RWPE2 (cell line): Measurements from ENCODE around the gene UBL3.

ENCODE experiments used
- ATAC-seq: fragments of 200-7000 bp; cut with Tn5 transposase; 3 replicates; pipeline ENCODE4 v1.9.1; 2021; ENCODE audit warnings: low read depth
- DNase-seq: peaks from one replicate; pipeline ENCODE4 v3.0.0-alpha.2; 2020; ENCODE audit warnings: low spot score
- H3K27ac ChIP-seq: fragments of 450-650 bp; 2 replicates; pipeline ENCODE4 v1.5.1; 2017; ENCODE audit warnings: mild to moderate bottlenecking; ENCODE audit not compliant: poor library complexity, severe bottlenecking
- H3K27me3 ChIP-seq: fragments of 250-450 bp; sonication (Bioruptor Pico); 2 replicates; pipeline ENCODE4 v1.5.1; 2021; ENCODE audit warnings: mild to moderate bottlenecking, moderate library complexity; ENCODE audit not compliant: insufficient read depth, poor library complexity, severe bottlenecking
- H3K36me3 ChIP-seq: fragments of 250-450 bp; sonication (Bioruptor Pico); 2 replicates; pipeline ENCODE4 v1.5.1; 2020; ENCODE audit warnings: low read depth, mild to moderate bottlenecking, moderate library complexity
- H3K4me1 ChIP-seq: fragments of 250-450 bp; sonication (Bioruptor Pico); 2 replicates; pipeline ENCODE4 v1.5.1; 2021; ENCODE audit warnings: mild to moderate bottlenecking, moderate library complexity; ENCODE audit not compliant: insufficient read depth, poor library complexity, severe bottlenecking
- H3K4me3 ChIP-seq: fragments of 250-450 bp; sonication (Bioruptor Pico); 2 replicates; pipeline ENCODE4 v1.5.1; 2021; ENCODE audit warnings: mild to moderate bottlenecking, moderate library complexity; ENCODE audit not compliant: severe bottlenecking
- H3K9me3 ChIP-seq: fragments of 250-450 bp; sonication (Bioruptor Pico); 2 replicates; pipeline ENCODE4 v1.5.1; 2021; ENCODE audit warnings: mild to moderate bottlenecking, moderate library complexity; ENCODE audit not compliant: severe bottlenecking
- TF ChIP-seq, protein P1 (sequence below): fragments of 450-650 bp; IDR thresholded peaks from one replicate; pipeline ENCODE4 v1.5.1; 2017; ENCODE audit warnings: mild to moderate bottlenecking, moderate library complexity; ENCODE audit not compliant: poor library complexity, severe bottlenecking

UBL3 gene

GRCh38 chr13:29752175-29752574 lies 98.2 kb downstream of the UBL3 start:
- no peaks in the 10 kb centered on the region for H3K36me3 ChIP-seq
- no peak overlapping the region for H3K27ac ChIP-seq
- no peaks in the 10 kb centered on the region for H3K4me1 ChIP-seq
- H3K9me3 ChIP-seq = no peaks in the 10 kb centered on the region
- H3K27me3 ChIP-seq = no peaks in the 10 kb centered on the region
- TF ChIP-seq, protein P1, sequence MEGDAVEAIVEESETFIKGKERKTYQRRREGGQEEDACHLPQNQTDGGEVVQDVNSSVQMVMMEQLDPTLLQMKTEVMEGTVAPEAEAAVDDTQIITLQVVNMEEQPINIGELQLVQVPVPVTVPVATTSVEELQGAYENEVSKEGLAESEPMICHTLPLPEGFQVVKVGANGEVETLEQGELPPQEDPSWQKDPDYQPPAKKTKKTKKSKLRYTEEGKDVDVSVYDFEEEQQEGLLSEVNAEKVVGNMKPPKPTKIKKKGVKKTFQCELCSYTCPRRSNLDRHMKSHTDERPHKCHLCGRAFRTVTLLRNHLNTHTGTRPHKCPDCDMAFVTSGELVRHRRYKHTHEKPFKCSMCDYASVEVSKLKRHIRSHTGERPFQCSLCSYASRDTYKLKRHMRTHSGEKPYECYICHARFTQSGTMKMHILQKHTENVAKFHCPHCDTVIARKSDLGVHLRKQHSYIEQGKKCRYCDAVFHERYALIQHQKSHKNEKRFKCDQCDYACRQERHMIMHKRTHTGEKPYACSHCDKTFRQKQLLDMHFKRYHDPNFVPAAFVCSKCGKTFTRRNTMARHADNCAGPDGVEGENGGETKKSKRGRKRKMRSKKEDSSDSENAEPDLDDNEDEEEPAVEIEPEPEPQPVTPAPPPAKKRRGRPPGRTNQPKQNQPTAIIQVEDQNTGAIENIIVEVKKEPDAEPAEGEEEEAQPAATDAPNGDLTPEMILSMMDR = no peak
- ATAC-seq = no peak
- no peak for DNase-seq
- no peak overlapping the region for H3K4me3 ChIP-seq

DNA sequence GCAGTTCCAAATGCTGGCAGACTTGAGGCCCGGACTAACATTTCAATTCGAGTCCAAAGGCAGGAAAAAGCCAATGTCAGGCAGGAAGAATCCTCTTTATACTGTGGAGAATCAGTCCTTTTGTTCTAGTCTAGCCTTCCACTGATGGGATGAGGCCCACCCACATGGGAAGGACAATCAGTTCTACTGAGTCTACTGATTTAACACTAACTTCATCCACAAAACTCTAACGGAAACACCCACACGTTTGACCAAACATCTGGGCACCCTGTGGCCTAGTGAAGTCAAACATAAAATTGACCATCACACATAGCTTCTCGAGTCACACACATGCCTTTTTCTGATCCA lies 100.3 kb downstream of the UBL3 start:
- no peak for DNase-seq
- H3K36me3 ChIP-seq = no peaks in the 10 kb centered on the region
- H3K27ac ChIP-seq = no peak overlapping the region
- no peak overlapping the region for H3K4me3 ChIP-seq
- no peaks in the 10 kb centered on the region for H3K9me3 ChIP-seq
- no peak for ATAC-seq
- H3K27me3 ChIP-seq = no peaks in the 10 kb centered on the region
- H3K4me1 ChIP-seq = no peaks in the 10 kb centered on the region
- TF ChIP-seq, protein P1 = no peak

DNA sequence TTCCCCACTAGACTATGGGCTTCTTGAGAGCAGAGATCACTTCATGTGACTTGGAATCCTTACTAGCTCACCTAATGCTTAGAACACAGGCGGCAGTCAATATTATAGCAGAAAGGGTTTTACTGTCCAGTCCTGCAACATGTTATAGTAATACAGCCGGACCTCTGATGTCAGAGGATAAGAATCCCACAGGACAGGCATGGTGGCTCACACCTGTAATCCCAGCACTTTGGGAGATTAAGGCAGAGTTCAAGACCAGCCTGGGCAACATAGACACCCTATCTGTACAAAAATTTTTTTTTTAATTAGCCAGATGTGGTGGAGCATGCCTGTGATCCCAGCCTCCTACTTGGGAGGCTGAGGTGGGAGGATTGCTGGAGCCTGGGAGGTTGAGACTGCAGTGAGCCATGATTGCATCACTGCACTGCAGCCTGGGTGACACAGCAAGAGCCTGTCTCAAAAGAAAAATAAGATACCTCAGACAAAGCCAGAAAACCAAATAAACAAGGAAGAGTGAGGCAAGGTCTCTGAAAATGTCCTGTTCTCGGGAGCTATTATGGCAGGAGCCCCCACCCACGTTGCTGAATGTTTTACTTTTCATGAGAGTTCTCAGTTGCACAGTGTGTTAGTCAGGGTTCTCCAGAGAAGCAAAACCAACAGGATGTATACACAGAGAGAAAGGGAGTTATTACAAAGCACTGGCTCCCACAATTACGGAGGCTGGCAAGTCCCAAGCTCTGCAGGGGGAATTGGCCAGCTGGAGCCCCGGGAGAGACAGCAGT lies 100.8 kb downstream of the UBL3 start:
- Histone ChIP-seq H3K27me3 (no peaks in the 10 kb centered on the region), H3K36me3 (no peaks in the 10 kb centered on the region), H3K4me1 (no peaks in the 10 kb centered on the region), H3K4me3 (no peak overlapping the region), H3K9me3 (no peaks in the 10 kb centered on the region), H3K27ac (no peak overlapping the region)
- DNase-seq (no peak), ATAC-seq (no peak)
- TF ChIP-seq, protein P1 = no peak

DNA sequence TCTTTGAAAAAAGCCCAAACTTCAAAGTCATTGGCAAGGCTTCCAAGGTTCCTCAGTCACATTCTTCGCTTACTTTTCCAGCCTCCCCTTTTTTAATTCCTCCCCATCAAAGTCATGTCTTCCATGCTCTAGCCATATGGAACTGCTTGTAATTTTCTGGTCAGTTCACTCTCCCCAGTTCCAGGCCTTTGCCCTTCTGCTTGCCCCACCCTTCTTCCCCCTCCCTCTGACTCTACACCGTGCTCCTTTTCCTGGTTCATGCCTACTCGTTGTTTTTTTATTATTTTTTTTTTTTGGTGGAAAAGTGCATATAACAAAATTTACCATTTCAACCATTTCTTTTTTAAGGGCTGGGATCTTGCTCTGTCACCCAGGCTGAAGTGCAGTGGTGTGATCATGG lies 102.3 kb downstream of the UBL3 start:
- Histone ChIP-seq H3K36me3 (no peaks in the 10 kb centered on the region), H3K4me1 (no peaks in the 10 kb centered on the region), H3K9me3 (no peaks in the 10 kb centered on the region), H3K27ac (no peak overlapping the region), H3K4me3 (no peak overlapping the region), H3K27me3 (no peaks in the 10 kb centered on the region)
- DNase-seq (no peak), ATAC-seq (no peak)
- TF ChIP-seq, protein P1 = no peak

GRCh38 chr13:29746148-29746677 lies 104.2 kb downstream of the UBL3 start:
- Histone ChIP-seq H3K4me3 (no peak overlapping the region), H3K27ac (no peak overlapping the region), H3K27me3 (no peaks in the 10 kb centered on the region), H3K36me3 (no peaks in the 10 kb centered on the region), H3K9me3 (no peaks in the 10 kb centered on the region), H3K4me1 (no peaks in the 10 kb centered on the region)
- TF ChIP-seq, protein P1 = no peak
- ATAC-seq = no peak
- no peak for DNase-seq
